GM19372 (cell line): ENCODE data around the gene B3GLCT.

Experiments used
- ATAC-seq: cut with Tn5 transposase; IDR thresholded peaks from one replicate; pipeline ENCODE4 v1.9.1; 2021; ENCODE audit warnings: mild to moderate bottlenecking, low read depth, moderate library complexity; ENCODE audit not compliant: unreplicated experiment

The B3GLCT gene

DNA sequence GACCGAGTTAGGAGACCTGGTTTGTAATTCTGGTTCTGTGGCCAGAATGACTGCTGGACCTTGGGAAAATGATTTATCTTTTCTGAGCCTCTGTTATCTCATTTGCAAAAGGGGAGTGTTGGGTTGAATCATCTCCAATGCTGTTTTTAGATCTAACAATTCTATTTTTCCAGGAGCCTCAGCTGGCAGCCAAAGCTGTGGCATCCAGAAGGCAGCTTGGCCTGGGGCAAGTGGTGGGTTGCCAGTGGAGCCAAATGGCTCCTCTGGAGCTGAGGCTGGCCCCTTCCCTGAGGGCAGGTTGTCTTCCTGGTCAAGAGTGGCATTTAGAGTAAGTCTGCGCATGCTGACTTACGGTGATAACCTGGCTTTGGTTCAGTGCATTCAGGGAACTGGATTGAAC is 21.3 kb downstream of the B3GLCT start:
- ATAC-seq: no peak

DNA sequence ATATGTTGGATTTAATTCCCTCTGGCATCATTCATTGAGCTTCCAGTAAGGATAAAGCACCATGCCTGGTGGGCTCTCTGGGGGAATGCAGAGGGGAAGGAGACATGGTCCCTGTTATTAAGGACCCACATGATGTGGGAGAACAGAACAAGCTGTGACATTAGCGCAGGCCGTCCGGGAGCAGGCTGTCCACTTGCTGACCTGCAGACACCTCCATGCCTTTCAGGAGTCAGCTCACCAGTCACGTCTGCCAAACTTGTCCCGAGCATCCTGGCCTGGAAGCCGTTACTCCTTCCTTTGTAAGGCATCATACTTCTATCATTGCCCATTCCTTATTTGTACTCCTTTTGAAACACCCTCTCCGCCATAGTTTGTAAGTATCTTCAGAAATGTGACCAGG is 23.4 kb downstream of the B3GLCT start:
- ATAC-seq: no peak

DNA sequence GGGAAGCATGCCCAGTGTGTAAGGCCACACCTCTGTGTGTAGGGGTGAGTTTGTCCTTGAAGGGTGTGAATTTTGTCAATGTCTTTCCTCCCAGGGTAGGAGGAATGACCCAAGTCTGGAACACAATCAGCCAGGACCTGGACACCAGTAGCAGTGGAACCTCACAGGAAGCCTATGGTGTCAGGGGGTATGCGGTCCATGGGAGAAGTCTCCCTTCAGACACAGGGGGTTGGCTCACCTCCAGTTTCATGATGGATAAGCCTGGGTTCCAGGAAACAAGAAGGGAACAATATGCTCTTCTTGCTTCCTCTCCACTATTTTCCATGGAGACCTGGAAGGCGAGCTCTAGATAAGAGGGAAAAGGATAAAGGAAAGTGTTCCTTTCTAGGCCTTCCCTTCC is 23.9 kb downstream of the B3GLCT start:
- no peak for ATAC-seq

DNA sequence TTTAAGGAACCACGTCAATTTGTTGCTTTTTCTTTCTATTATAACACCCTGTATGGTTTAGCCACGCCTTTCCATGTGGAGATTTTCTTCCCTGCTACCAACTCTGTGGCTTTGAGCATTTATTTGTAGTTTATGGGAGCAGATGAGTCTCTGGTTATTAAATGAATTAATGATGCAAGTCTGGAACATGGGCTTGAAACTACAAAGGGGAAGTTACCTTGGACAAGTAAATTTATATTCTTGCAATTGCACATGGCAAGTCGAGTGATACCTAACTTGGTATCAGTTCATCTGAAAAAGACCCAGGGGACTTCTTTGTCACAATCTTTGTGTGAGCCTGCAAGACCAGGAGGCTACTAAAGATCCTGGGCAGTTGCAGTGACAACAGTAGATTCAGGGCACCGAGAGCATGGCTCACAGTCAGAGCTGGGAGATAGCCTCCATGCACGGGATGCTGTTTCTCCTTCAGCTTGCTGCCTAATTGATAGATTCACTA is 24.4 kb downstream of the B3GLCT start:
- no peak for ATAC-seq

DNA sequence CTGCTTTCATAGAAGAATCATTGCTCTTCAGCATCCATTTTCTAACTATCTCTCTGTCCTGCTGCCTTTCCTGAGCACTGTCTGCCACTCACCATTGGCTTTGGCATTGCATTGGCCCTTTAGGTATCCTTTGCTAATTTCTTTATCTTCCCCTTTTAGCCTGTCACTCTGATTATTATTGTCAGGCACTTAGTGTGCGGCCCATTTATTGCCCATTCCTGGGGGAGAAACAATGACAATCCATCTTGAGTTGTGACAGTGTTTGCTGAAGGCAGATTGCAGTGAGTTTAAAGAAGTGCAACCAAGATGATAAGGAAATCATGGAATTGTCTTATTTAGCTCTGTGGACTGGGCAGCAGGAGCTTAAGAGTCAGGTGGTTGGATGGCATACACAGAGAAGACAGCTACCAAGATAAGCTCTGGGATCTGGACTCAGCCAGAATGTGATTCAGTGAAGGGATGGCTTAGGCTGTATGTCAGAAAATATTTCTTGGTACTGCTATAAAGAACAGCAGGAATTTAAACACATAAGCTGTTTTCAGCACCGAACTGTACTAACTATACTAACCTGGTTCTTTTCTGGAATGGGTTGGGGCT is 25.3 kb downstream of the B3GLCT start:
- no peak for ATAC-seq

DNA sequence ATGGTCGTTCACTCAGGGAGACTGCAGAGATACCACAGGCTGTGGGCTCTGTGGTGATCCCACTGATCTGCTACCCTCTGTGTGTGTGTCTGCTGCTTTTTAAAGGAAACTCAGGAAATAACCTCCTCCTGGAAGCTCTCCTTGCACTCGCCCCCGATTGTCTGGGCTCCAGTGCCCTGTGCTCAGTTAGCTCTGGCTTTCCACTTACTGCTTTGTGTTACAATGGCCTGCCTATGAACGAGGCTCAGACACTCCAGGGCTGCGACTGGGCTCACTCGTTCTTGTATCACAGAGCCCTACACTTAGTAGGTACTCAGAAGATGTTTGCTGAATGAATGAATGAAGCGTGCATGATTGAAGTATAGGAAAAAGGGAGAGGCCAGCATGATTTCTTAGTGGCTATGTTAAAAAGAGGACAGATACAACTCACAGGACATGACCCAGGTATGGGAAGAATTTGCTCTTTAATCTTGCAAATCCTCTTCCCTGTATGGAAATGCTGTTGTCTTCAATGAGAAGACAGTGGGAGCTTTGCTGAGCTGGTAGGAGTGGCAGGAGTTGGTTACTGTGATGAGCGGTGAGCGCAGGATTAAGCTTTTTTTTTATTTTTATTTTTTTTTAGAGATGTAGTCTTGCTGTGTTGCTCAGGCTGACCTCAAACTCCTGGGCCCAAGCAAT is 26.4 kb downstream of the B3GLCT start:
- ATAC-seq: no peak

DNA sequence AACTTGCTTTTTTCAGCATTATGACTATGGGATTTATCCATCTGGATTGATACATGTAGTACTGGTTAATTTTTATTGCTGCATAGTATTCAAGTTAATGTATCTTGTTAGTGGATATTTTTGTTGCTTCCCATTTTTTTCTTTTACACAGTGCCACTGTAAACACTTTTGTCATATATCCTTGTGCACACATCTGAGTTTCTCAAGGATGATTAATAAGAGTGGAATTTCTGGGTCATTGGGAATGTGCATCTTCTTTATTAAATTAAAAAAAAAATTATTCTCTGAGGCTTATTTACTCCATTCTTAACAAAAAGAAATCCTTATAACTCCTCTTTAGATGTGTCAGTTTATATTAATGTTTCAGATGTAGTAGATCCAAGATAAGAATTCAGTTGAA is 27.3 kb downstream of the B3GLCT start:
- ATAC-seq: no peak

DNA sequence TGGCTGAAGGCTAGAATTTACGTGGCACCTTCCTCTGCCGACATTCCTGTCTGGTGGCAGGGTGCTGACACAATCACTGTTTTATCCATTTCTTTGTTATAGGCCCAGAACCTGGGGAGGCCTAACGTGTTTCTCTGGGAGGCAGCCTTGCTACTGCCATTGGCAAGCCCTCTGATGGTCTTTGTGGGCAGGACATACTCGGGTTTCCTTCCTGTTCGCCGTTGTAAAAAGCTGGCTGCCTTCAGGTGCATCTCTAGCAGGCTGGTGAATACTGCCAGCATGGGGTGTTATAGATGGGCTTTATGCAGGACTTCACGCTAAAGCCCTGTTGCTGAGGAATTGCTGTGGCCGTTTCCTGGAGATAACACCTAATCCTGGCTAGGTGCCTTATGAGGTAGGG is 28.1 kb downstream of the B3GLCT start:
- ATAC-seq: no peak

DNA sequence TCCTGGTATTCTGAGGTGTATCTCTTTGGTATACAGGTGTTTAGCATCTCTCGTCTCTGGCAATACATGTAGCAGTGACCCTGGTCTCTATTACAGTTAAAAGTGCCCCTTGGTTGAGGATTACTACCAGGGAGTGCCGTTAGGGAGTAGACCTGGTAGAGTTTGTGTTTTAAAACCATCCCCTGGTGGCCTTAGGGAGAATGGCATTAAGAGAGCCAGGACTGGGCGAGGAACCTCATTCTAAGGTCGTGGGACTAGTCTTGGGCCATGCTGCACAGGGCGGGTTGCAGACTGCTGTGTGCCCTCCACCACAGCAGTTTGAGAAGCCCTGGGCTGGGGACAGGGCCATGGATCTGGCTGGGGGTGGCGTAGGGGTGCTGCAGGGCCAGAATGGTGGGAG is 35.0 kb downstream of the B3GLCT start:
- no peak for ATAC-seq

DNA sequence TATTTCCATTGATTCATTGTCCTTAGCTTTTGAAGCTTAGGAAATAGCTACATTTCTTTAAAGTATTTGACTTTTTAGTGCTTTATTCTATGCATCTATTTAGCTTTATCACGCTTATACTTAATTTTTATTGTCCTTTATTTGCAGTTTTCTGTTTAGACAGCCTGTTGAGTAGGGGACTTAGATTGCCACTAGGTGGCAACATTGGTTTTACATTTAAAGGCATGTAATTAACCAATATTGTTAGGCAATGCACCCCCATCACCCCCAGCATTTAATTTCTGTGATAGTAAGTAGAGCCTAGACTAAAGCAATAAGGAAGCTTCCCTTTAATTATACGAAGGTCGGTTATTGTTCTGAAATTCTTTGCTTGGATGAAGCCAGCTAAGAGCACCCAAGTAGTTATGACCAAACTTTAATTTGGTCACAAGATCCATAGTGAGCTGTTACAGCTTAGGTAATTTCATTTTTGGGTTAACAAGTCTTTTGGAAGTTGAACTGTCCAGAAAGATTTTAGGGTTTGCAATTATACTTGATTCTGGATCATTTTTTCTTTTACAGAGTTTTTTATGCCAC is 36.5 kb downstream of the B3GLCT start:
- ATAC-seq: no peak

DNA sequence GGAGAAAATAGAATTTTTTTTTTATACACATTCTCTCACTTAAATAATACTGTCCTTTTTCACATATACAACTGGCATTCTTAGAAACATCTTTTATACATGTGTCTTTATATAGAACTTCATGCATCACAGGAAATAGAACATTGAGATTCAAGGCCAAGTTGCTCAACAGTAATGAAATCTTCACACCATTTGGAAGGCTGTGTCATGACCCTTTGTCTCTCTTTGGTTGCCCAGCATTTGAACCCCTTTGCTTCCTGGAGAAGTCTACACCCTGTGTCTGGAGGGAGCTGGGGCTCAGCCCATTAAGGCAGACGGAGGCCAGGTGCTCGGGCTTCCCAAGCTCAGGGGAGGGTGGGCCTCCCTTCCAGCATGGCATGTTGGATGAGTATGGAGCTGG is 41.1 kb downstream of the B3GLCT start:
- no peak for ATAC-seq

DNA sequence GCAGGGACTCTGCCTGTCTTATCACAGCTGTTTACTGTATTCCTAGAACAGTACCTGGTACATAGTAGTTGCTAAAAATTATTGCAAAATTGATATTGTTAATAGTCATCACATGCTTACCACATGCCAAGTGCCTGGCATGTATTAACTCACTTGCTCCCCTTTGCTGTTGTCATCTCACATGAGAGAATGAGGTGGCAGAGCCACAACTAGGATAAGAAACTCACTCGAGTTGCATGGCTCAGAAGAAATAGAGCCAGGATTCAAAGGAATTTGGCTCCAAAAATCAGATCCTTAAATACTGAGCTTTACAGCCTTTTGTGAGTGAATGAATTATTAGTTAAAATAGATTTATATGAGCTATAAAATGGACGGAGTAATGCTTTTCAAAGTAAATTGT is 42.6 kb downstream of the B3GLCT start:
- ATAC-seq: no peak

DNA sequence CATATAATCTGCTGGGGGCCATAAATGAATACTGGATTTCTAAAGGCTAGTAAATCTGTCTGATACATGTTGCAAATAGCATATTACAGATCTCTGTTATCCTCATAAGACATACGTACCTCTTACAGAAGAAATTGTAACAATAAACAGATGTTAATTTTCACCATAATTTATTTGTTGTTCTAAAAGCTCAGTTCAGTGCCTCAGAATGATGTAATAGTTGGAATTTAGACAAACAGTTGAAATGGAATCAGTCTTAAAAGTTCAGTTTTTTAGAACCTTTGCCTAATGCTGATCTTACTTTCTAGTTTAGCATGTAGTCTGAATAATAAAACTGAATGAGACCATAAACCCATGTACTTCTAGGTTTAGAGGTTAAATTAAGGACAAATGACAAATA is 43.1 kb downstream of the B3GLCT start:
- ATAC-seq: no peak

DNA sequence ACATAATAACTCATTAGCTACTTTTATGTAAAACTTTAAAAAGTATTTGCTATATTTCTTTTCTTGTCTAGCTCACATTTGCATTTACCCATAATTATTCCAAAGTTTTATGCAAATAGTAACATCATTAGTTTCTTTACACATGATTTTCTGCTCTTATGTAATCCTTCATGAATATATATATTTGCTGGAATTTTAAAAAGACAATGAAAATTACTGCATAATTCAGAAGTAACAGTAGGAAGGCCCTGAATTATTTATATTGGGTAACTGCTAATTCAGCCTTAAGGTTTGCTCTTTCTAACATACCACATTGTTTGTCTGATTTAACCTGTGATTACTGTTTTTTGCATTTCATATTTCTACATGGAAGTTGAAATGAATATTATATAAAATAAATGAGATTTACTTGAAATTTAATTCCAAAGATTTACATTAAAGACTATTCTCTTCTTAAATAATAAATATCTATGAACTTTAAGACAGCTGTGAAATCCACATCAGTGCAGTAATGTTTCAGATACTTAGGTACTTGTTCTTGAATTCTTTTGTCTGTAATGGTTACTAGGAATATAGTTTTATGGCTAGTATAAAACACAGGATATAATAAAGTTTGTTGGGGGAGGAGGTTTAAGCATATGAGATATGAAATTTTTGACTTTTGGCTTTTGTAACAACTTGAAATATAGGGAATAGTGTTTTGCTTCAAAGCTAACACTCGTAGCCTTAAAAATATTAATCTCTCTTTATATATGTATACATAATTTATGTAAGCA is 46.0 kb downstream of the B3GLCT start:
- no peak for ATAC-seq

DNA sequence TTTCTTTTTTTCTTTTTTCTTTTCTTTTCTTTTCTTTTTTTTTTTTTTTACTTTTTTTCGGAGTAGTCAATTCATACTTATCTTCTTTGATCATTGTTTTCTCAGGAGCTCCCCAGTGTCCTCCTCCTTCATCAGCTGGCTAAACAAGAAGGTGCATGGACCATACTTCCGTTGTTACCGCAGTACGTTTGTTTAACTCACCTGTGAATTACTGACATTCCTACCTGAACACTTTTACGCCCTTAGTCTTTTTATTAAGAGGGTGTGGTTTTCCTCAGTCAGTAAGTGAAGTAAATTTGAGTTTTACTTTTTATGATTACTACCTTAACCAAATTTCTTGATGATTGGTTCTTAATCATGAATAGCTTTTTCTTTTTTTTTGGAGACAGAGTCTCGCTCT is 47.1 kb downstream of the B3GLCT start:
- ATAC-seq: no peak

DNA sequence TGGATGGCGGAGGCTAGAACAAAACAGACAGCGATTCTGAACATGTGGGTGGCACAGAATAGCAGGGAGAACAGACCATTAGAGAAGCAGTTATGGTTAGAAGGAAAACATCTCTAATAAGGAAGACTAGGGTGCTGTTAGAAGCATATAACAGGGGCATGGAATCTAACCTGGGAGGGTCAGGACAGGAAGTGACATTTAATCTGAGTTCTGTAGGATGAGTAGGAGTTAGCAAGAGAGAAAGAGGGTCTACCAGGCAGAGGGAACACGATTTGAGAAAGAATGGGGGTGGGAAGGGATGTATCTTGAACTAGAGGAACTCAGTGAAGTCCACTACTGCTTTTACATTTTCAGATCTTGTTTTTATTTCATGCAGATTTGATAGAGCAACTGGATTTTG is 48.6 kb downstream of the B3GLCT start:
- no peak for ATAC-seq

DNA sequence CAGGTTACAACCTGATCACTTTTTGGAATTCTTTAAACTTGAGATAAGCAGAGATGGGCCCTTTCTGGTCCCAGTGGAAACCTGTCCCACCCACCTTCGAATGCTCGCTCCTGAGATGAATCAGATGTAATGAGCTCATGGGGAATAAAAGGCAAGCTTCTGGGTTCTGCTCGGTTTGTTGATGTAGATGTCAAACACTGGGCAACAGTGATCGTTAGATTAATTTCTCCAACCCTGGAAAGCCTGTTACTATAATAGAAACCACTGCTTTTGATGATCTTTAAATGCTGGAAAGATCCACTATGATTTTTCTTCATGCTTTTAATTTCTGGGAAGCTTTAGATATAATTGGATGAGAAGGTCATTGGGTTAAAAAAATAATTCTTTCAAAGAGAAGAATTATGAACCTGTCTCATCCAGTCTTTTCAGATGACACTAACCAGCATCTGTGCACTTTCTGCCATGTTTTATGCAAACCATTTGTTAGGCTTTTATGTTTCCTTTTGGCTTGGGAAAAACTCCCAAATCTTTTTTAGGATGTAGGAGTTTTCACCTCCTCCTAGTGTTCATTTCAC is 49.3 kb downstream of the B3GLCT start:
- no peak for ATAC-seq

DNA sequence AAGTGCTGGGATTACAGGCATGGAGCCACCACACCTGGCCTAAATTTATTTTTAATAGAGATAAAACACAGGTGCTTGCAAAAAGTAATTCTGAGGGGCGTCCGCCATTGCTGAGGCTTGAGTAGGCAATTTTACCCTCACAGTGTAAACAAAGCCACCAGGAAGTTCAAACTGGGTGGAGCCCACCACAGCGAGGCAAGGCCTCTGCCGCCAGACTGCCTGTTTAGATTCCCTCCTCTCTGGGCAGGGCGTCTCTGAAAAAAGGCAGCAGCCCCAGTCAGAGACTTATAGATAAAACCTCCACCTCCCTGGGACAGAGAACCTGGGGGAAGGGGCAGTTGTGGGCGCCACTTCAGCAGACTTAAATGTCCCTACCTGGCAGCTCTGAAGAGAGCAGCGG is 50.7 kb downstream of the B3GLCT start:
- ATAC-seq: no peak

DNA sequence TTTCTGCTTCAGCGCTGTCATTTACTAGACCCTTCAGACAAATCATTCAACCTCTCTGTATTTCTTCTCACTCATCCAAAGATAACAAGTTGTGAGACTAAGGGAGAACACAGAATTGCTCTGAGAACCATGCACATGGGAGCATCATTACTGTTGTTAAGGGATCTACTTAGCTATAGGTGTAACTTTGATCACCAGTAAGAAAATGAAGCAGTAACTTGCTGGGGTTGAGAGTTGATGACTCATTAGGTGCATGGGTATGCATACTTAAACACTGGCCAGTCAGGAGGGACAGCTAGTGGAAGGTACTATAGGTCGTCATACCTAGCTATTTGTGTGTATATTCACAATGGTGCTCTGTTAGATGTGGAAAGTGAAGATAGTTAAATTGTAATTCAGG is 61.5 kb downstream of the B3GLCT start:
- ATAC-seq: no peak

DNA sequence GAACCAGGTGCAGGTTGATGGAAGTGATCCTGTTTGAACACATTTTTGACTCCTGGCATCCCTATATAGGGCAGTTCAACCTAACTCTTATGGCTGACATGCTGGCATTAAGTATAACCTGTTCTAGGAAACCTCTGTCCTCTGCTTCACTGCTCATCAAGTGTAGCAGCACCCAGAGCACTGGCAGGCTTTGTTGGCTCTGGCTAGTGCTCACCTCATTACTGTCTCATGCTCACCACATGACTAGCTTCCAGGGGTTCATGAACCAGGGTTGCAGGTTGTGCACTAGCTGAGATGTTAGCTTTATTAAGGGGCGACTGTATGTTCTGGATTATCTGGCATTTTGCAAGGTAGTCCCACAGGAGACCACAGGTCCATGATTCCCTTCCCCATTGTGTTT is 63.6 kb downstream of the B3GLCT start:
- no peak for ATAC-seq

DNA sequence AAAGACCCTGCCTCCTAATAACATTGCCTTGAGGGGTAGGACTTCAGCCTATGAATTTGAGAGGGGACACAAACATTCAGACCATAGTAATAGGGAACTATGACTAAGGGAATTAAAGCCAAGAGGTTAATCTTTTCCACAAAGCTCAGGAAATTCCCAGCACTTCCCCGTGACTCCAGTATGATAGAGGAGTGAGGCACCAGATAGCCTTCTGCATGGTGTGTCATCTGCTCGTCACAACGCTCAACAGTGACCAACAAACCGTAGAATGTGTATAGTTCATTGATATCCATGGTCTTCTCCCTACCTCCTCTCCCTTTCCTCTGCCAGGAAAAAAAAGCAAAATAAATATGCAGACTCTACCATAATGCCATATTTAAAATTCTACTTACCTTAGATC is 64.4 kb downstream of the B3GLCT start:
- ATAC-seq: no peak
